ENCODE data around the gene EFNA2.

GRCh38 chr19:1292419-1293151 is 6.9 kb downstream of the EFNA2 start:
- TF ChIP-seq CTCF (conservative IDR thresholded peaks at IDR 0.05; ENCODE audit: low read depth, low read length) (no peak), POLR2A (IDR thresholded peaks at IDR 0.05; ENCODE audit: low read depth, low read length) (no peak), RFX5 (IDR thresholded peaks at IDR 0.05; ENCODE audit: low read depth, low read length) (no peak), USF2 (IDR thresholded peaks at IDR 0.05; ENCODE audit: low read depth, low read length) (no peak), RCOR1 (IDR thresholded peaks at IDR 0.05; ENCODE audit: insufficient replicate concordance, low read length) (no peak), BHLHE40 (IDR thresholded peaks at IDR 0.05; ENCODE audit: low read depth, low read length) (no peak), CEBPB (IDR thresholded peaks at IDR 0.05; ENCODE audit: low read depth, low read length) (no peak), SMC3 (IDR thresholded peaks at IDR 0.05; ENCODE audit: low read depth, low read length) (no peak), MXI1 (IDR thresholded peaks at IDR 0.05; ENCODE audit: borderline replicate concordance, low read depth, low read length) (no peak), NFE2L2 (IDR thresholded peaks at IDR 0.05; ENCODE audit: low read depth, low read length) (no peak), RAD21 (IDR thresholded peaks at IDR 0.05; ENCODE audit: low read length) (no peak)

Data from IMR-90 (cell line).